GM15510 (cell line): Measurements from ENCODE around the gene TRMT11.

Experiments used
- POLR2A ChIP-seq: IDR thresholded peaks from 3 replicates; pipeline ENCODE4 v1.6.1; 2011; ENCODE audit warnings: borderline replicate concordance; ENCODE audit not compliant: insufficient read length; ENCODE audit errors: extremely low read depth

TRMT11 gene

GRCh38 chr6:126010040-126010439 is 23.7 kb downstream of the TRMT11 start:
- TF ChIP-seq POLR2A, result no peak

GRCh38 chr6:126015863-126016262 is 29.5 kb downstream of the TRMT11 start:
- no peak for TF ChIP-seq POLR2A

GRCh38 chr6:126016591-126016990 is 30.3 kb downstream of the TRMT11 start:
- TF ChIP-seq POLR2A, result no peak

- no peak for TF ChIP-seq POLR2A
Observed at GRCh38 chr6:126017668-126018067, 31.3 kb downstream of the TRMT11 start.

- TF ChIP-seq POLR2A, result no peak
Observed at GRCh38 chr6:126020305-126021050, 34.1 kb downstream of the TRMT11 start.

DNA sequence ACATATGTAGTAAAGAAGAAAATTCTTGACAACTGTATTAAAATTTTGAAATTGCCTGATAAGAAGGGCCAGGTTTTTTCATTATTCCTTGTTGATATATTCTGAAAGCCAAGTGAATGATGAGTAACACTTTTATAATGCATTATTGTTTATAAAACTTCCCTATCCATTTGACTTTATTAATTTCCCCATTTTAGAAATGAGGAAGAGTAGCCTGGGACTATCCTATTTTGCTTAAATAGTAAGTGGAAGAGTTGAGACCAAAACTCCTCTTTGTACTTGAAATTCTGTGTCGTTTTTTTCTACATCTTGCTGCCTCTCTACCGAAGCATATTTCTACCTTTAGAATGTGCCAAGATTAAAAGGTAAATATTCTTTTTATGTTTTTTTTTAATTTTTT is 39.7 kb downstream of the TRMT11 start:
- TF ChIP-seq POLR2A, result no peak

DNA sequence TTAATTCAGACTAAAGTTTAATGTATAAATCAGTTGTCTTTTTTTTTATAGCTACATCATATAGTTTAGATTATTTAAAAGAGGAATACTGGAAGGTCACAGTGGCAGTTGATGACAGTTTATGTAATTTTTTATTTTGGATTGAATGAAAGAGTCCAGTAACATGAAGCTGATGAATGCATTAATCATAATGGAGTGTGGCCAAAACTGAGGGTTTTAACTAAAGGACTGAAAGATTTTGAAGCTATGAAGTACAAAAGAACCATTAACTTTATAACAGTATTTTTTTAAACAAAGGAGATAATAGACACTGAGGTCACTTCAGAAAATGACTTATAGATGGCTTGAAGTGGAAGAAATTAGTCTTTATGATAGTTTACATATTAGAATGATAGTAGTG is 41.3 kb downstream of the TRMT11 start:
- TF ChIP-seq POLR2A, result no peak

DNA sequence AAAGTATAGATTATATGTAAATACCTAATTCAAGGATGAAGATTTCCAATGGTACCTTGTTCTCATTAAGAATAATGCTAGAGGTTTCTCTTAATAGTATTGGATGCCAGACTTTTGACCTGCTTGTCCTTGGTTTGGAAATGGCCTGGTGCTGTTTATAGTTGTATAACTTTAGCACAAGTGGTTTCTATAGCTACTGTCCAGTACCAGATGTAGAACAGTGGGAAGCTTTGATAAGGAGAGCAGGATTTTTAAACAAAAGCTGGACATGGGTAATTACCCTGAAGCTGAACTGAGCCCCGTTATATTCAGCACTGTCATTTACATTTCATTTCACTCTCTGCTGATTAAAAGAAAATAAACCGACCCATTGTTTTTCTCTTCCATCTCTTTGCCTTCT is 43.7 kb downstream of the TRMT11 start:
- no peak for TF ChIP-seq POLR2A

- TF ChIP-seq POLR2A, result no peak
Observed at GRCh38 chr6:126033696-126034095, 47.4 kb downstream of the TRMT11 start.

- no peak for TF ChIP-seq POLR2A
Observed at GRCh38 chr6:126034656-126035055, 48.3 kb downstream of the TRMT11 start.

- no peak for TF ChIP-seq POLR2A
Observed at GRCh38 chr6:126035764-126036163, 49.4 kb downstream of the TRMT11 start.

DNA sequence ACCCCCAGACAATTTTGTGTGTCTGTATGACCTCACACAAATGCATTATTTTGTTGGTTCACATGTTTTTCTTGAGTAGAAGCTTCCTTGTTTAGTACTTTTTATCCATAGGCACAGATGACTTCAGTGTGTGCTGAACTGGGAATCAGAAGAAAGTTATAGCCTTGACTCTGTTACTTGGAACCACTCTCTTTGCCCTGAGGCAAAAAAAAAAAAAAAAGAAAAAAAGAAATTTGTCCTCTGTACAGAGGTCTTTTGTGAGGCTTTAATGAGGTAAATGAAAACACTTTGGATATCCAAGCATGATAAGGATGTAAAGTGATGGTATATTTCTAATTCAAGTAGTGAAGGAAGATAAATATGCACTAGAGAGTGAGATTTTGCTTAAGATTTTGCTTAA is 51.9 kb downstream of the TRMT11 start:
- no peak for TF ChIP-seq POLR2A

GRCh38 chr6:126039284-126039683 is 52.9 kb downstream of the TRMT11 start:
- no peak for TF ChIP-seq POLR2A

GRCh38 chr6:126040394-126040793 is 54.1 kb downstream of the TRMT11 start:
- TF ChIP-seq POLR2A, result no peak

- TF ChIP-seq POLR2A, result no peak
Observed at GRCh38 chr6:126040826-126041225, 54.5 kb downstream of the TRMT11 start.

- TF ChIP-seq POLR2A, result no peak
Observed at GRCh38 chr6:126041516-126041915, 55.2 kb downstream of the TRMT11 start.

GRCh38 chr6:126042001-126042419 is 55.7 kb downstream of the TRMT11 start:
- no peak for TF ChIP-seq POLR2A
